GM19099 (cell line): ENCODE measurements around the gene PAX5.

Source experiments
- POLR2A ChIP-seq: IDR thresholded peaks from 3 replicates; pipeline ENCODE4 v1.6.1; 2011; ENCODE audit warnings: low read depth; ENCODE audit not compliant: insufficient read length; ENCODE audit errors: extremely low read depth

PAX5 gene

GRCh38 chr9:36867241-36867640 lies 166.8 kb downstream of the PAX5 start:
- no peak for TF ChIP-seq POLR2A

- TF ChIP-seq POLR2A: no peak
These were observed 167.2 kb downstream of the PAX5 start for GRCh38 chr9:36866840-36867239.

GRCh38 chr9:36865731-36866635 lies 168.1 kb downstream of the PAX5 start:
- no peak for TF ChIP-seq POLR2A

GRCh38 chr9:36864491-36865410 lies 169.3 kb downstream of the PAX5 start:
- no peak for TF ChIP-seq POLR2A

GRCh38 chr9:36862206-36863145 lies 171.6 kb downstream of the PAX5 start:
- no peak for TF ChIP-seq POLR2A

GRCh38 chr9:36861528-36862205 lies 172.4 kb downstream of the PAX5 start:
- no peak for TF ChIP-seq POLR2A

GRCh38 chr9:36858805-36859375 lies 175.2 kb downstream of the PAX5 start:
- TF ChIP-seq POLR2A: no peak

- TF ChIP-seq POLR2A: no peak
These were observed 178.4 kb downstream of the PAX5 start for GRCh38 chr9:36855448-36856315.

- no peak for TF ChIP-seq POLR2A
These were observed 179.3 kb downstream of the PAX5 start for GRCh38 chr9:36854751-36855150.

- no peak for TF ChIP-seq POLR2A
These were observed 180.0 kb downstream of the PAX5 start for GRCh38 chr9:36854034-36854433.

- no peak for TF ChIP-seq POLR2A
These were observed 180.8 kb downstream of the PAX5 start for GRCh38 chr9:36853233-36853632.

GRCh38 chr9:36849943-36850342 lies 184.1 kb downstream of the PAX5 start:
- no peak for TF ChIP-seq POLR2A

GRCh38 chr9:36848946-36849345 lies 185.1 kb downstream of the PAX5 start:
- no peak for TF ChIP-seq POLR2A
